Endothelial cell of umbilical vein (primary cell): ENCODE data around the gene TSEN15. TPM values are rescaled to one million over a fixed set of nuclear protein-coding genes. Genes with fewer than 3 reads are reported as not detected.

ENCODE experiments used
- BruUV-seq: library from RNA; stranded (reverse); fragments of 400-500 nt; replicated peaks from 2 replicates; lab custom pipeline; 2021; lab: Mats Ljungman, UMichigan
- CTCF ChIA-PET: fragments of 300-600, 350-600 bp; sonication (Branson Sonifier 250); formaldehyde crosslinking; loops from one replicate; lab custom pipeline; 2021; ENCODE audit warnings: antibody characterized with exemption, inconsistent platforms; lab: Charles Lee
- POLR2A ChIA-PET: fragments of 300-600, 350-600 bp; sonication (Branson Sonifier 250); formaldehyde crosslinking; loops from one replicate; lab custom pipeline; 2021; ENCODE audit warnings: antibody characterized with exemption, inconsistent platforms; lab: Charles Lee
- DNase-seq: peaks from one replicate; pipeline ENCODE4 v3.0.0-alpha.2; 2011; ENCODE audit warnings: low read depth, low spot score
- FAIRE-seq: peaks from 2 replicates; lab custom pipeline; 2011; peaks lifted over from hg19 to GRCh38; lab: Jason Lieb, UNC
- H2AFZ ChIP-seq: 2 replicates; pipeline ENCODE4 v1.6.0; 2012; ENCODE audit warnings: low read depth, low read length, control low read depth, inconsistent platforms
- H3K27ac ChIP-seq: 2 replicates; pipeline ENCODE4 v1.5.1; 2011; ENCODE audit warnings: low read depth, mild to moderate bottlenecking, control low read depth, low read length, moderate library complexity; ENCODE audit not compliant: insufficient read depth
- H3K27me3 ChIP-seq, 2 experiments: 2 replicates each; pipeline versions ENCODE4 v1.6.0 to v1.6.1; 2011; ENCODE audit warnings: low read length in 2 of 2, mixed read lengths in 1 of 2; ENCODE audit not compliant: control insufficient read depth in 2 of 2, insufficient read depth in 2 of 2
- H3K36me3 ChIP-seq, 2 experiments: 2 replicates in 1 of 2; 3 replicates in 1 of 2; pipeline ENCODE4 v1.5.1; 2011; ENCODE audit warnings: low read length in 2 of 2, mild to moderate bottlenecking in 1 of 2, moderate library complexity in 1 of 2; ENCODE audit not compliant: control insufficient read depth in 2 of 2, insufficient read depth in 2 of 2; ENCODE audit errors: extremely low read depth in 1 of 2
- H3K4me1 ChIP-seq: 3 replicates; pipeline ENCODE4 v1.5.1; 2011; ENCODE audit warnings: mild to moderate bottlenecking, low read length; ENCODE audit not compliant: control insufficient read depth, insufficient read depth; ENCODE audit errors: extremely low read depth
- H3K4me2 ChIP-seq: 2 replicates; pipeline ENCODE4 v1.6.1; 2011; ENCODE audit warnings: low read length, control low read depth, mixed read lengths; ENCODE audit not compliant: insufficient read depth
- H3K4me3 ChIP-seq, 3 experiments: fragments of 200-600 bp in 1 of 3; sonication (generic), shearing (Covaris generic) in 1 of 3; replicated peaks in 1 of 3; 2 replicates each; pipeline ENCODE4 v1.5.1; 2011 to 2016; ENCODE audit warnings: control low read depth in 3 of 3, low read length in 3 of 3, mild to moderate bottlenecking in 2 of 3, inconsistent platforms in 1 of 3, low read depth in 1 of 3, moderate library complexity in 1 of 3; ENCODE audit not compliant: insufficient read depth in 1 of 3
- H3K79me2 ChIP-seq: 2 replicates; pipeline ENCODE4 v1.6.0; 2012; ENCODE audit warnings: low read length, inconsistent platforms; ENCODE audit not compliant: control insufficient read depth, insufficient read depth
- H3K9ac ChIP-seq: replicated peaks from 2 replicates; pipeline ENCODE3; 2011; ENCODE audit warnings: low read length, control low read depth; ENCODE audit not compliant: insufficient read depth; ENCODE audit errors: extremely low read depth
- H3K9me1 ChIP-seq: replicated peaks from 3 replicates; pipeline ENCODE4 v1.6.0; 2011; ENCODE audit warnings: mild to moderate bottlenecking, low read length; ENCODE audit not compliant: control insufficient read depth, insufficient read depth; ENCODE audit errors: extremely low read depth
- H3K9me3 ChIP-seq: replicated peaks from 2 replicates; pipeline ENCODE4 v1.5.1; 2012; ENCODE audit warnings: low read length, inconsistent platforms; ENCODE audit not compliant: control insufficient read depth, insufficient read depth
- H4K20me1 ChIP-seq: replicated peaks from 2 replicates; pipeline ENCODE3; 2011; ENCODE audit warnings: mild to moderate bottlenecking, low read length; ENCODE audit not compliant: control insufficient read depth, insufficient read depth; ENCODE audit errors: extremely low read depth
- CTCF ChIP-seq, 2 donors: IDR thresholded peaks; 1 replicate in 1 of 2; 2 replicates in 1 of 2; pipeline ENCODE4 v1.5.1; 2011; ENCODE audit warnings: low read length in 2 of 2, mild to moderate bottlenecking in 2 of 2, moderate library complexity in 2 of 2, control low read depth in 1 of 2, inconsistent platforms in 1 of 2, low read depth in 1 of 2; ENCODE audit not compliant: insufficient read depth in 1 of 2; ENCODE audit errors: extremely low read depth in 1 of 2
- EZH2 ChIP-seq: IDR thresholded peaks from 2 replicates; pipeline ENCODE4 v1.6.1; 2012; ENCODE audit warnings: borderline replicate concordance, low read depth, mild to moderate bottlenecking, moderate library complexity, low read length, inconsistent platforms; ENCODE audit not compliant: severe bottlenecking
- FOS ChIP-seq: IDR thresholded peaks from 2 replicates; pipeline ENCODE4 v1.6.1; 2011; ENCODE audit warnings: mild to moderate bottlenecking, low read length, moderate library complexity, borderline replicate concordance; ENCODE audit not compliant: insufficient read depth
- GATA2 ChIP-seq: IDR thresholded peaks from 2 replicates; pipeline ENCODE4 v1.7.0; 2011; ENCODE audit warnings: low read depth, mild to moderate bottlenecking, moderate library complexity, mixed read lengths, low read length; ENCODE audit not compliant: insufficient read length, insufficient read depth
- JUN ChIP-seq: IDR thresholded peaks from 2 replicates; pipeline ENCODE4 v1.6.1; 2011; ENCODE audit warnings: borderline replicate concordance, low read depth; ENCODE audit not compliant: insufficient read length, insufficient read depth
- MAX ChIP-seq: IDR thresholded peaks from 2 replicates; pipeline ENCODE4 v1.6.1; 2011; ENCODE audit not compliant: insufficient read depth, insufficient read length
- MYC ChIP-seq: IDR thresholded peaks from one replicate; pipeline ENCODE4 v1.6.1; 2011; ENCODE audit warnings: mild to moderate bottlenecking, low read depth, low read length
- POLR2A ChIP-seq: IDR thresholded peaks from 2 replicates; pipeline ENCODE4 v1.6.1; 2012; ENCODE audit warnings: low read depth, mild to moderate bottlenecking, control low read depth, low read length
- POLR2AphosphoS5 ChIP-seq: IDR thresholded peaks from 2 replicates; pipeline ENCODE4 v1.6.1; 2012; ENCODE audit warnings: low read depth, mild to moderate bottlenecking, control low read depth, low read length, moderate library complexity; ENCODE audit not compliant: insufficient read depth
- dilution Hi-C: fragments of 300-500 bp; cut with MboI; formaldehyde crosslinking; loops from one replicate; pipeline ENCODE4 v1.15.0; 2019; ENCODE audit warnings: low sequenced_read_pairs; ENCODE audit not compliant: extremely low pct_ligation_motif_present
- intact Hi-C: fragments of 100-400 bp; cut with micrococcal nuclease; formaldehyde crosslinking; loops from one replicate; pipeline ENCODE4 v1.10.0; 2022
- polyA plus RNA-seq, 4 experiments: library from polyadenylated mRNA; depleted of rRNA in 3 of 4; stranded (reverse) in 3 of 4; unstranded in 1 of 4; fragments of >200 nt; gene quantifications; 2 replicates each; pipeline versions ENCODE4 v1.2.1 to v1.2.3, GENCODE V29; 2011 to 2012; ENCODE audit warnings: missing spikeins in 1 of 4
- total RNA-seq: library from RNA; stranded (reverse); gene quantifications from 2 replicates; pipeline ENCODE4 v1.2.3, GENCODE V29; 2021

The TSEN15 gene
- total and polyA plus RNA-seq, 2 donors (not counting 3 experiments of a cell fraction or from before 2014, with no cell fraction given), result 20.6 to 25.8 TPM

- H3K27me3 ChIP-seq, result no peaks in the 10 kb centered on the region
- H3K79me2 ChIP-seq, result no peaks in the 10 kb centered on the region
- no peak for TF ChIP-seq CTCF (IDR thresholded peaks at IDR 0.05; ENCODE audit: extremely low read depth in 1 of 2, insufficient read depth in 1 of 2, low read depth in 1 of 2, low read length in 2 of 2)
- TF ChIP-seq JUN, result no peak
- no peak for DNase-seq
- H4K20me1 ChIP-seq, result no peaks in the 10 kb centered on the region
- H3K27ac ChIP-seq, result no peak overlapping the region
- no peaks in the 10 kb centered on the region for H3K36me3 ChIP-seq
- POLR2A ChIA-PET, result no interaction called here
- intact Hi-C loops (no loop called here), dilution Hi-C loops (no loop called here)
- CTCF ChIA-PET, result interaction anchor here (1.2 kb wide), 1 partner anchor 571 kb away, joined by 3 read pairs; no protein-coding TSS in a partner anchor
- H3K9ac ChIP-seq, result no peak overlapping the region
- no peak for FAIRE-seq
- no peak overlapping the region for H3K4me3 ChIP-seq
- H3K9me1 ChIP-seq, result no peaks in the 10 kb centered on the region
- H3K4me2 ChIP-seq, result no peak overlapping the region
- no TSS peak for BruUV-seq
- H3K9me3 ChIP-seq, result no peaks in the 10 kb centered on the region
- no peaks in the 10 kb centered on the region for H3K4me1 ChIP-seq
- no peak overlapping the region for H2AFZ ChIP-seq
Measured at GRCh38 chr1:184093071-184093470, 41.5 kb downstream of the TSEN15 start.

GRCh38 chr1:184096005-184096404, 44.5 kb downstream of the TSEN15 start:
- no peaks in the 10 kb centered on the region for H3K79me2 ChIP-seq
- no peaks in the 10 kb centered on the region for H3K9me1 ChIP-seq
- intact Hi-C loops (no loop called here), dilution Hi-C loops (no loop called here)
- no peak overlapping the region for H3K9ac ChIP-seq
- POLR2A ChIA-PET, result no interaction called here
- H4K20me1 ChIP-seq, result no peaks in the 10 kb centered on the region
- no peaks in the 10 kb centered on the region for H3K36me3 ChIP-seq
- H3K4me2 ChIP-seq, result no peak overlapping the region
- no peak overlapping the region for H3K4me3 ChIP-seq
- no peak overlapping the region for H3K27ac ChIP-seq
- CTCF ChIA-PET, result interaction anchor here (1.0 kb wide), 1 partner anchor 129 kb away, joined by 3 read pairs; no protein-coding TSS in a partner anchor
- H3K27me3 ChIP-seq, result no peaks in the 10 kb centered on the region
- FAIRE-seq, result no peak
- no peaks in the 10 kb centered on the region for H3K9me3 ChIP-seq
- no peak overlapping the region for H2AFZ ChIP-seq
- TF ChIP-seq POLR2AphosphoS5 (no peak), MYC (no peak), CTCF (IDR thresholded peaks at IDR 0.05; ENCODE audit: extremely low read depth in 1 of 2, insufficient read depth in 1 of 2, low read depth in 1 of 2, low read length in 2 of 2) (no peak), MAX (no peak), JUN (no peak), FOS (no peak), POLR2A (no peak), GATA2 (no peak), EZH2 (no peak)
- H3K4me1 ChIP-seq, result no peaks in the 10 kb centered on the region
- DNase-seq, result no peak
- BruUV-seq, result no TSS peak
